ENCODE results near the gene NEDD8.

Gene NEDD8

GRCh38 chr14:24179961-24180796 lies 52.0 kb downstream of the NEDD8 start:
- no peak for DNase-seq (ENCODE audit: low read depth)

- no peak for DNase-seq (ENCODE audit: low read depth)
Observed at GRCh38 chr14:24179294-24179960, 52.7 kb downstream of the NEDD8 start.

GRCh38 chr14:24178399-24179178 lies 53.6 kb downstream of the NEDD8 start:
- DNase-seq (ENCODE audit: low read depth), result no peak

GRCh38 chr14:24177891-24178290 lies 54.3 kb downstream of the NEDD8 start:
- DNase-seq (ENCODE audit: low read depth), result no peak

GRCh38 chr14:24177041-24177825 lies 54.9 kb downstream of the NEDD8 start:
- DNase-seq (ENCODE audit: low read depth), result no peak

GRCh38 chr14:24176599-24176998 lies 55.6 kb downstream of the NEDD8 start:
- DNase-seq (ENCODE audit: low read depth), result no peak

GRCh38 chr14:24172871-24173281 lies 59.3 kb downstream of the NEDD8 start:
- DNase-seq (ENCODE audit: low read depth), result no peak

- no peak for DNase-seq (ENCODE audit: low read depth)
Observed at GRCh38 chr14:24172261-24172860, 59.8 kb downstream of the NEDD8 start.

- DNase-seq (ENCODE audit: low read depth), result peak; percentile 74
Observed at GRCh38 chr14:24171422-24172260, 60.5 kb downstream of the NEDD8 start, which contains the start of gene REC8. Gene REC8, plus strand, starts transcription at chr14:24172080. Its CDS starts 473 bp downstream, at chr14:24172553.

- DNase-seq (ENCODE audit: low read depth), result no peak
Observed at GRCh38 chr14:24167469-24168114, 64.6 kb downstream of the NEDD8 start.

Data from activated gamma-delta T cell treated with anti-CD3 and anti-CD28 coated beads, Interleukin-2, amount 50 U/mL, for 16 hours (primary cell).